ENCODE data around the gene UTP4.

Gene UTP4

DNA sequence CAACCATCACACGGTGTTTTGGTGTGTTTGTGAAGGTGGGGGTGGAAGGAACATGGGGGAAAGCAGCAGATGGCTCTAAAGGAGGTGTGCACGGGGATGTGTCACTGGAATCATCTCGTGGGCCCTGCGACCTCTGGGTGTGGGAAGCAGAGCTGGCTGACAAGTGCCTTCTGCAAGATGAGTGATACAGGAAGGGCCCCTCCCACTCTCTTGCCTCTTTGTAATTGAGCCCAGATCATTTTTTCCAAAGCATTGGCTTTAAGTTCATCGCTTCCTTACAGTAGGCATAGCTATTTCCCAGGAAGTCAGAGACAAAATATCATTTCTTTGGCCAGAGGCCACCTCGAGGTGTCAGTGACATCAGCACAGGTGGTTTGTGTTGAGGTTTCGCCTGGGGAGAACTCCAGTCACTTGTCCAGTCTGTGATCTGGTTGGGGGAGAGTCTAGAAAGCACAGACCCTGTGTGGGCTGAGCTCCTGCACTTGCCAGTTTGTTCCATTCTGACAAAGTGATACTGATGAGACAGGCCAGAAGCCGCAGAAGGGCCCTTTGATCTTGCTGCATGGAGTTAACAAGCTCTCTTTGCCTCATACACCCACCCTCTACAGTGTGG lies 33.9 kb downstream of the UTP4 start:
- peaks cover 42% of the 10 kb centered on the region for H3K36me3 ChIP-seq (ENCODE audit: insufficient read depth, low read length)
- no peaks in the 10 kb centered on the region for H3K27me3 ChIP-seq (ENCODE audit: control insufficient read depth in 1 of 2, insufficient read depth in 2 of 2, low read length in 2 of 2)
- H3K9ac ChIP-seq (ENCODE audit: low read length) = no peak overlapping the region
- no peaks in the 10 kb centered on the region for H3K4me1 ChIP-seq (ENCODE audit: insufficient read depth, low read length)
- no peak overlapping the region for H3K27ac ChIP-seq (ENCODE audit: low read depth, low read length)
- no peaks in the 10 kb centered on the region for H3K9me3 ChIP-seq (ENCODE audit: low read length)
- no peak overlapping the region for H3K4me3 ChIP-seq (ENCODE audit: low read depth in 1 of 2, low read length in 2 of 2)

DNA sequence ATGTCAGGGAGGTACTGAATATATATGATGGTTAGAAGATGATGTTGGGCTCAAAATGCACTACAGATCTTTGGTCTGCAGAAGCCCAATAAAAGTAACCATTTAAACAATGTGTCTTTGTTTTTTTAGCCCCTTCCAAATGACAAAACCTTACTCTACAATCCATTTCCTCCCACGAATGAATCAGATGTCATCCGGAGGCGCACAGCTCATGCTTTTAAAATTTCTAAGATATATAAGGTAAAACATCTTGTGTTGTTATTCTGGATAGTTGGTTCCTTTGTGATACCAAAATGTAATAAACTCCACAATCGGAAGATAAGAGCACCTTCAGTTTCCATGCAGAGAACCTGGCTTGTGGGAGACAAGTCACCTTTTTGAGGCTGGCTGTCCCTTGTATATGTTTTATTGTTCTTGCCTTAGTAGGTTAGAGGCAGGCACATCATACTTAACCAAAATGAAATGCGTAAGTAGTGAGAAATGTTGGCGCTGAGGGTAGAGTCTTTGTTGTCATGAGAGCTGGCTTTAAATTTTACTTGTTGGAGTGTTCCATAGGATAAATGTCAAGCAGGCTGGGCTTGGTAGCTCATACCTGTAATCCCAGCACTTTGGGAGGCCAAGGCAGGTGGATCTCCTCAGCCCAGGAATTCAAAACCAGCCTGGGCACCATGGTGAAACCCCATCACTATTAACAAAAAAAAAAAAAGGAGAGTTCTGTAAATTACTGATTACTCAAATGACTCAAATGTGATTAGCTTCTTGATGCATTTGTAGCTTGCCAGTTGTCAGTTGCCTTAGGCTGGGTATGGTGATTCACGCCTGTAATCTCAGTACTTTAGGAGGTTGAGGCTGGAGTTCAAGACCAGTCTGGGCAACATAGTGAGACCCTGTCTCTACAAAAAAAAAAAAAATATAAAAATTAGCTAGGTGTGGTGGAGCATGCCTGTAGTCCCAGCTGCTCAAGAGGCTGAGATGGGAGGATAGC lies 34.8 kb downstream of the UTP4 start:
- H3K4me1 ChIP-seq (ENCODE audit: insufficient read depth, low read length) = peaks cover 4% of the 10 kb centered on the region

DNA sequence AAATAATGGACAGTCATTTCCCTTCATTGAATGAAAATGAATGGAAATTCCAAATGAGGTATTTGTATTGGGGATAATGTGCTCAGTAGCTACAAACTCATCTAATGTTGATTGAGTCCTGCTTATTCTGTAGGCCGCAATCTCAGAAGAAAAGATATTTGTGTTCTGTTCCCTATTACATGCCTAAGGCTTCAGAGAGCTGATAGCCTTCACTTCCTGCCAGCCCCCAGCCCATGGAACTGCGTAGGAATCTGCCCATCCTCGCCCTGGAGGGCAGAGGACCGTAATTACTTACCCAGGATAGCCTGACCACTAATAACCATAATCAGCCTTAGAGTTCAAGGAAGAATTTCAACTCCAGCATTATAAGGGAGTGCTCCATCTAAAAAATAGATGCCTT lies 36.6 kb downstream of the UTP4 start:
- Histone ChIP-seq H3K27ac (ENCODE audit: low read depth, low read length) (no peak overlapping the region), H3K9ac (ENCODE audit: low read length) (no peak overlapping the region), H3K27me3 (ENCODE audit: control insufficient read depth in 1 of 2, insufficient read depth in 2 of 2, low read length in 2 of 2) (no peaks in the 10 kb centered on the region), H3K36me3 (ENCODE audit: insufficient read depth, low read length) (peaks cover 33% of the 10 kb centered on the region), H3K4me3 (ENCODE audit: low read depth in 1 of 2, low read length in 2 of 2) (no peak overlapping the region), H3K9me3 (ENCODE audit: low read length) (no peaks in the 10 kb centered on the region), H3K4me1 (ENCODE audit: insufficient read depth, low read length) (peaks cover 15% of the 10 kb centered on the region)

More for the DNA sequence above, 34.8 kb downstream of the UTP4 start:
- Histone ChIP-seq H3K4me3 (ENCODE audit: low read depth in 1 of 2, low read length in 2 of 2) (no peak overlapping the region), H3K27me3 (ENCODE audit: control insufficient read depth in 1 of 2, insufficient read depth in 2 of 2, low read length in 2 of 2) (no peaks in the 10 kb centered on the region), H3K9ac (ENCODE audit: low read length) (no peak overlapping the region), H3K36me3 (ENCODE audit: insufficient read depth, low read length) (peaks cover 38% of the 10 kb centered on the region), H3K27ac (ENCODE audit: low read depth, low read length) (no peak overlapping the region), H3K9me3 (ENCODE audit: low read length) (no peaks in the 10 kb centered on the region)

DNA sequence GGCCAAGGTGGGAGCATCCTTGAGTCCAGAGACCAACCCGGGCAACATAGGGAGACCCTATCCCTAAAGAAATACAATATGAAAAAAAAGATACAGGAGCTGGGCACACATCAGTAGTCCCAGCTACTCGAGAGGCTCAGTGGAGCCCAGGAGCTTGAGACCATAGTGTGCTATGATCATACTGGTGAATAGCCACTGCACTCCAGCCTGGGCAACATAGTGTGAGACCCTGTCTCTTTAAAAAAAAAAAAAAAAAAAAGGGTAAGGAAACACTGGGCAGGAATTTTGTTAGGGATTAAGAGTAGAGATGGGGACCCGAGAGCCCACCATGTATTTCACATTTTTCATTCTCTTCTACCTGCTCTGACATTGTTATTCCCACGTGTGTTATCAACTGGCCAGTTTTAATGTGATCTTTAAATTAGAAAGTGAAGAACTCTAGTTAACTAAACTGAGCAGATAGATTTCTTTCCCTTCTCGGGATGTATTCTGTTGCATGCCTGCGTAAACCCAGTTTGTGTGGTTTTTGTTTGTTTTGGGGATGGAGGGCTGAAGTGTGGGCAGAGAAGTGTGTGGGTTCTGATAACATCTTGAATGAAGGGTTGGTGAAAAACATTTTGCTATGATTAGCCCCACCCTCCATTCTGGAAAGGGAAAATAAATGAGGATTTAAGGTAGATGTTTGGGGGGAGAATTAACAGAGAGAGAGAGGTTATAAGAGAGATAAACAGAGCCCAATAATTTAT lies 37.3 kb downstream of the UTP4 start:
- H3K4me1 ChIP-seq (ENCODE audit: insufficient read depth, low read length) = peaks cover 15% of the 10 kb centered on the region

DNA sequence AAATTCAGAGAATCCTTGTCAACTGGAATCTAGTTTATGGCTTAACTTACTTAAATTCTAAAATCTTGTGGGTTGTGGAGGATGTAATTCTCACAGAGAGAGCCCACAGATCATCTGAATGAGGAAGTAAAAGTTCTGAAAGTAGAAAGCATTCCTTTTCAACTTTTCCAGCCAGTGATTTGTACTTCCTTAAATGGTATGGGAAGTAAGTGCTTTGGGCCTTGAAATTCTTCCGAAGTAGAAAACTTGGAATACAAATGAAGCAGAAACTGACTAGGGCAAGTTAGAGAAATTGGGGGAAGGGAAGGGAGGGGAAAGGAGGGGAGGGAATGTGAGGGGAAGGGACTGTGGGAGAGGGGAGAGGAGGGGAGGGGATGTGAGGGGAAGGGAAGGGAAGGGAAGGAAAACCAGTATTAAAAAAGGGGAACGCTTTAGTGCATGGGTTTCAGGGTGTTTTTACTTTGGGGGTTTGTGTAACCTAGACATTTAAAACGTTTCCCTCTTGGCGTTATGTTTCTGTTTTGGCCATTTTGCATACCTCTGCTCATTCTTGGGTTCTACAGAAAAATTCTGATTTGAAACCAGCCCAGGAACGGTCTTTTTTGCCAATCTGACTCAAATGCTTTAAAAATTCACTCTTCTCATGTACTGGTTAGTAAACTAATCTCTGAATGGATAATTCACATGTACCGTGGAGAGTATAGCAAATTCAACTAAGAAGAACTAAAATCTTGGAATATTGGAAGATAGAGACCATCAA lies 39.1 kb downstream of the UTP4 start:
- Histone ChIP-seq H3K4me3 (ENCODE audit: low read depth in 1 of 2, low read length in 2 of 2) (no peak overlapping the region), H3K27ac (ENCODE audit: low read depth, low read length) (peak overlapping the region; percentile 32), H3K27me3 (ENCODE audit: control insufficient read depth in 1 of 2, insufficient read depth in 2 of 2, low read length in 2 of 2) (no peaks in the 10 kb centered on the region)

More for the DNA sequence above, 37.3 kb downstream of the UTP4 start:
- no peak overlapping the region for H3K9ac ChIP-seq (ENCODE audit: low read length)
- H3K27me3 ChIP-seq (ENCODE audit: control insufficient read depth in 1 of 2, insufficient read depth in 2 of 2, low read length in 2 of 2) = no peaks in the 10 kb centered on the region
- no peaks in the 10 kb centered on the region for H3K9me3 ChIP-seq (ENCODE audit: low read length)
- peak overlapping the region; percentile 12 for H3K27ac ChIP-seq (ENCODE audit: low read depth, low read length)
- peaks cover 29% of the 10 kb centered on the region for H3K36me3 ChIP-seq (ENCODE audit: insufficient read depth, low read length)
- no peak overlapping the region for H3K4me3 ChIP-seq (ENCODE audit: low read depth in 1 of 2, low read length in 2 of 2)

DNA sequence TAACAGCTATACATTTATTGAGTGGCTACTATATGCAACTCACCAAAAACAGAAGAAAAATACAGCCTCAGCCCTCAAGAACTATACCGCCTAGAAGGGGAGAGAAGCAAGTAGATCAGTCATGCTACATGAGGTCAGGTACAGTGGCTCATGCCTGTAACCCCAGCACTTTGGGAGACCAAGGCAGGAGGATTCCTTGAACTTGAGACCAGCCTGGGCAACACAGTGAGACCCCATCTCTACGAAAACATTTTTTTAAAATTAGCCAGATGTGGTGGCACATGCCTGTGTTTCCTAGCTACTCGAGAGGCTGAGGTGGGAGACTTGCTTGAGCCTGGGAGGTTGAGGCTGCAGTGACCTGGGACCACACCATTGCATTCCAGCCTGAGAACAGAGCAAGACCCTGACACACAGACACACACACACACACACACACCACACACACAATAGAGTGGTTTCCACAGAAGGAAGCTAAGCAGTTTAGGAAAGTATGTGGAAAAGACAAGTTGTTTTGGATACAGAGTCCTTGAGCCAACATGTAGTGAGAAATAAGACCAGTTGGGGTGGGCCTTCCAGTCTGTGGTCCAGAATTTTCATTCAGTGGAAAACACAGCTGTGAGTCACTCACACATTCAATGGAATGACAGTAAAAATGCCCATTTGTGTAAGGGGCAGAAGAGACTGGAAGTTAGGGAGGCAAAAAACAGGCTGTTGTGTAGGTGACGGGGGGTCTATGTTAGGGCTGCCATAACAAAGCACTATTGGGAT lies 43.8 kb downstream of the UTP4 start:
- Histone ChIP-seq H3K36me3 (ENCODE audit: insufficient read depth, low read length) (no peaks in the 10 kb centered on the region), H3K9me3 (ENCODE audit: low read length) (no peaks in the 10 kb centered on the region), H3K27ac (ENCODE audit: low read depth, low read length) (no peak overlapping the region), H3K4me1 (ENCODE audit: insufficient read depth, low read length) (peaks cover 31% of the 10 kb centered on the region), H3K4me3 (ENCODE audit: low read depth in 1 of 2, low read length in 2 of 2) (no peak overlapping the region), H3K9ac (ENCODE audit: low read length) (no peak overlapping the region), H3K27me3 (ENCODE audit: control insufficient read depth in 1 of 2, insufficient read depth in 2 of 2, low read length in 2 of 2) (no peaks in the 10 kb centered on the region)

More for the DNA sequence above, 39.1 kb downstream of the UTP4 start:
- Histone ChIP-seq H3K9ac (ENCODE audit: low read length) (no peak overlapping the region), H3K36me3 (ENCODE audit: insufficient read depth, low read length) (peaks cover 13% of the 10 kb centered on the region), H3K9me3 (ENCODE audit: low read length) (no peaks in the 10 kb centered on the region), H3K4me1 (ENCODE audit: insufficient read depth, low read length) (peaks cover 15% of the 10 kb centered on the region)

DNA sequence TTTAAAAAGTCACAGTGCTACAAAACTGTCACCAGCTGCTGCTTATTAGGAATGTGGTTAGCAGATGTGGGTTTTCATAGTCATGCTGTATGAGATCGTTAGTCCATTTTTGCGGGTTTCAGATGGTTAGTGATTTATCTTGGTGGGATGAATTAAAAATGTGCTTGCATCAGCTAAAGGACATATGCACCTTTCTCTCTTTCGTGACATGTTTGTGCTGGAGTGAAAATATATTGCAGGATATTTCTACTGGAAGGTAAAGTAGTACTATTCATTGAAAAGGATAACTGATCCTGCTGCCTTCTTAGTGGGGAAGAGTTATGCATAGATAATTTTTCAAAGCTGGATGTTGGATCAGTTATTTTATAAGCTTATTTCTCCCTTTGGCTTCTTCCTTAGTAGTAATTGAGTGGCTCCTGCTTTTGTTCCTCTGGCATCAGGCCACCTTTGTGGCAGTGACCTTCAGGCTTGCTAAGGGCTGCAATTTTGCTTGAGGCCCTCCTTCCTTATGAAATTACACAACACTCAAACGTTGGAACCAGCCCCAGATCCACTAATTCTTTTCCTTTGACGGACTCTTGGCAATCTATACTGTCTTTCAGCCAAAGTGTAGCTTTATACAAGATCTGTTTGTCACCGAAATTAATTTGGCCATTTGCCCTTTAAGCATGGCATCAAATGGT lies 47.0 kb downstream of the UTP4 start:
- H3K4me1 ChIP-seq (ENCODE audit: insufficient read depth, low read length) = peaks cover 24% of the 10 kb centered on the region
- peak overlapping the region; percentile 76 for H3K27ac ChIP-seq (ENCODE audit: low read depth, low read length)
- no peaks in the 10 kb centered on the region for H3K9me3 ChIP-seq (ENCODE audit: low read length)
- no peak overlapping the region for H3K4me3 ChIP-seq (ENCODE audit: low read depth in 1 of 2, low read length in 2 of 2)
- no peaks in the 10 kb centered on the region for H3K27me3 ChIP-seq (ENCODE audit: control insufficient read depth in 1 of 2, insufficient read depth in 2 of 2, low read length in 2 of 2)
- H3K36me3 ChIP-seq (ENCODE audit: insufficient read depth, low read length) = no peaks in the 10 kb centered on the region
- H3K9ac ChIP-seq (ENCODE audit: low read length) = no peak overlapping the region

DNA sequence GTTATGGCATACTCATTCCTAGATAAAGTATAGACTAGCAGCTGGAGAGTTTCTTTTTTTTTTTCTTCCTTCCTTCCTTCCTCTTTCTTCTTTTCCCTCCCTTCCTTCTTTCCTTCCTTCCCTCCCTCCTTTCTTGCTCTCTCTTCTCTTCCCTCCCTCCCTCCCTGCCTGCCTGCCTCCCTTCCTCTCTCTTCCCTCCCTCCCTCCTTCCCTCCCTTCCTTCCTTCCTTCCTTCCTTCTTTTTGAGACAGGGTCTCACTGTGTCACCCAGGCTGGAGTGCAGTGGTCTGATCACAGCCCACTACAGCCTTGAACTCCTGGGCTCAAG lies 47.5 kb downstream of the UTP4 start:
- H3K4me1 ChIP-seq (ENCODE audit: insufficient read depth, low read length) = peaks cover 24% of the 10 kb centered on the region
- H3K9me3 ChIP-seq (ENCODE audit: low read length) = no peaks in the 10 kb centered on the region
- H3K4me3 ChIP-seq (ENCODE audit: low read depth in 1 of 2, low read length in 2 of 2) = no peak overlapping the region
- H3K27me3 ChIP-seq (ENCODE audit: control insufficient read depth in 1 of 2, insufficient read depth in 2 of 2, low read length in 2 of 2) = no peaks in the 10 kb centered on the region
- no peaks in the 10 kb centered on the region for H3K36me3 ChIP-seq (ENCODE audit: insufficient read depth, low read length)
- peak overlapping the region; percentile 76 for H3K27ac ChIP-seq (ENCODE audit: low read depth, low read length)
- no peak overlapping the region for H3K9ac ChIP-seq (ENCODE audit: low read length)

DNA sequence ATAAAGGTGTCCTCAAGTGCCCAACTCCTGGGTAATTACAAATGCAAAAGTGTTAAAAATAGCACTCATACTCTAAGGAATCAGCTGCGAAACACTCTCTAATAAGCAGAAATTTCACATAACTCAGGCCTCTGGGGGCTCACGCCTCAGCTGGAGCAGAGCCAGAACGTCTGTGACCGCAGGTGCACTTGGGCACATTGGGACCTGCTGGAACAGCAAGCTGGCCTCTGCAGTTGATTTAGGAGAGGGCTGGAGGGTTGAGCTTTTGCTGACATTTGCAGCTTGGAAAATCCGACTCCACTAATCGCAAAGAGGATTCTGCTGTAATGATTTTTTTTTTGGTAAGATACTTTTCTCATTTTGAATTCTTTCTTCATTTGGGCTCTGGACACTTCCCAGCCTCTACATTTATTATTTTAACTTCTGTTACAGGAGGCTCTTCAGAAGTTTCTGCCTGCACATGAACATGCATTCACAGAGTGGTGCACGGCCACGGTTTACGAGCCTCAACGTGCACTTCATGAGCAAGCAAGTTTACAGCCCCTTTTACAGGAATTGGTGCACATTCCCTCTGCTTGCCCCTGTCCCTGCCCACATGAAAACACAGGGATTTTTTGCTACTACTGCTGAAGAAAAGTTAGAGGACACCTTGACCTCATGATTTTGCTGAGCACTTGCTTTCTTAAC lies 50.4 kb downstream of the UTP4 start:
- H3K27ac ChIP-seq (ENCODE audit: low read depth, low read length) = peak overlapping the region; percentile 29
- H3K27me3 ChIP-seq (ENCODE audit: control insufficient read depth in 1 of 2, insufficient read depth in 2 of 2, low read length in 2 of 2) = no peaks in the 10 kb centered on the region
- no peak overlapping the region for H3K4me3 ChIP-seq (ENCODE audit: low read depth in 1 of 2, low read length in 2 of 2)
- no peaks in the 10 kb centered on the region for H3K36me3 ChIP-seq (ENCODE audit: insufficient read depth, low read length)
- H3K9me3 ChIP-seq (ENCODE audit: low read length) = no peaks in the 10 kb centered on the region
- H3K9ac ChIP-seq (ENCODE audit: low read length) = no peak overlapping the region
- H3K4me1 ChIP-seq (ENCODE audit: insufficient read depth, low read length) = peaks cover 29% of the 10 kb centered on the region
